ENCODE results near the gene DPH7.

DNA sequence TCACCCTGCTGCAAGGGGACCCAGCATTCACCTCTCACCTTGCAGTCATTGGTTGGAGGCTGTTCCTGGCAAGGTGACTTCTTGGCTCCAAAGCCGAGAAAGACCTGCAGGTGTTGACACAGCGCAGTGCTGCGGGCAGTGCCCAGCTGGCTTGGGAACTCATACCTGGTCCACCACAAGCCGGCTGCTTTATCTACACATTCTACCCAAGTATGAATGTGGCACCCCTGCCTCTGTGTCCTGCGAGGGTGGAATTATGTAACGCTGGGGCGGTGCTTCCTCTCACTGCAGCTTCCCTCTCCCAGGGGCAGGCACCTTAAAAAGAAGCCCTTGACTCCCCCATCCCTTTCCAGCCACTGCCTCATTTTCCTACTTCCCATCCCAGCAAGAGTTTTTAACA, 14.0 kb upstream of the DPH7 start:
- TF ChIP-seq, protein P1, sequence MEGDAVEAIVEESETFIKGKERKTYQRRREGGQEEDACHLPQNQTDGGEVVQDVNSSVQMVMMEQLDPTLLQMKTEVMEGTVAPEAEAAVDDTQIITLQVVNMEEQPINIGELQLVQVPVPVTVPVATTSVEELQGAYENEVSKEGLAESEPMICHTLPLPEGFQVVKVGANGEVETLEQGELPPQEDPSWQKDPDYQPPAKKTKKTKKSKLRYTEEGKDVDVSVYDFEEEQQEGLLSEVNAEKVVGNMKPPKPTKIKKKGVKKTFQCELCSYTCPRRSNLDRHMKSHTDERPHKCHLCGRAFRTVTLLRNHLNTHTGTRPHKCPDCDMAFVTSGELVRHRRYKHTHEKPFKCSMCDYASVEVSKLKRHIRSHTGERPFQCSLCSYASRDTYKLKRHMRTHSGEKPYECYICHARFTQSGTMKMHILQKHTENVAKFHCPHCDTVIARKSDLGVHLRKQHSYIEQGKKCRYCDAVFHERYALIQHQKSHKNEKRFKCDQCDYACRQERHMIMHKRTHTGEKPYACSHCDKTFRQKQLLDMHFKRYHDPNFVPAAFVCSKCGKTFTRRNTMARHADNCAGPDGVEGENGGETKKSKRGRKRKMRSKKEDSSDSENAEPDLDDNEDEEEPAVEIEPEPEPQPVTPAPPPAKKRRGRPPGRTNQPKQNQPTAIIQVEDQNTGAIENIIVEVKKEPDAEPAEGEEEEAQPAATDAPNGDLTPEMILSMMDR (IDR thresholded peaks at IDR 0.05; ENCODE audit: poor library complexity): no peak
- no peak for TF ChIP-seq EZH2phosphoT487 (IDR thresholded peaks at IDR 0.05; ENCODE audit: low read depth, severe bottlenecking, unreplicated experiment)

Data from hepatocyte (in vitro differentiated cells).